ENCODE results near the gene COPG1.

COPG1 gene

GRCh38 chr3:129314386-129315222 is 65.2 kb downstream of the COPG1 start:
- peak in 1 of 2 donors; percentile 13 for DNase-seq (ENCODE audit: low read depth in 2 of 2)

GRCh38 chr3:129315223-129315997 is 66.0 kb downstream of the COPG1 start:
- peak in 1 of 2 donors; percentile 11 for DNase-seq (ENCODE audit: low read depth in 2 of 2)

DNA sequence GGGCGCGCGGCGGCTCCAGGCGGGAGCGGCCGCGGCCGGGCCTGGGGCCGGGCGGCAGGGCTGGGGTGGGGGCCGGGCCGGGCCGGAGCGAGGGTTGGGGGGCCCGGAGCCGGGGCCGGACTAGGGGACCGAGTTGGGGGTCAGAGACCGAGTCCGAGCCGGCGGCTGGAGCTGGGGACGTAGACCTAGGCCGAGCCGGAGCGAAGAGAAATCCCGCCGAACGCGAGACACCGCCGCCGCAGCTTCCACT is 66.5 kb downstream of the COPG1 start:
- DNase-seq (ENCODE audit: low read depth in 2 of 2), result no peak

GRCh38 chr3:129316248-129317013 is 67.0 kb downstream of the COPG1 start:
- peak; percentile 75 to 83 for DNase-seq (ENCODE audit: low read depth in 2 of 2)

DNA sequence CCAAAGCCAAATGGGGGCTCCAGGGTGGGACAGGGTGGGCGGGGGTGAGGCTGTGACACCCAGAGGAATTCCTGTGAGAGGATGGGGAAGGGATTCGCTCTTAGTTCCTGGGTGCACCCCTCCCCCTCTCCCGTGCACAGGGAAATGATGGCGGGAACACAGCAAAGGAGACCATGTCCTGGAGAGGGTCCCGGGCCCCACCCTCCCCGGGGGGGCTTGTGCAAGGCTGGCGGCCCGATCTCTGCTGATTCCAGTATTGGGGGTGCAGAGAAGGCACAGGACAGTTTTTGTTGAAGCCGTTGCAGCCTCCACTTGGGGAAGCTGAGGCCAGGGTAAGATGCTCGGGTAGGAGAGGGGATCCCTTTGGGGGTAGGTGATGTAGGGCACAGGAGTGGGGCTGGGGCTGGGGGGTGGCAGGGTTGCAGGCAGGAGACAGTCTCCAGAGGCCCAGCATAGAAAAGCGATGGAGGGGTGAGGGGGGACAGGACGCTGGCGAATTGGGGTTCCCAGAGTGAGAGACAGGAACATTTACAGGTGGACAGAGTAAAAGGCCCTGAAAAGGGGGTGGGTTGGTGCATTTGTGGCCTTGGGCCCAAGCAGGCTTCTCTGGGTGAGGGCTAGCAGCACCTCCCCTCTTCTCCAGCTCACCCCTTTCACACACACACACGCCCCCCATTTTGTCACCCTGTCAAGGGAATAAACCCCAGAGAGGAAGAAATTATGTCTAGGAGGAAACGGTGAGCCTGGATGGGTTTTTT is 67.8 kb downstream of the COPG1 start:
- no peak for DNase-seq (ENCODE audit: low read depth in 2 of 2)

- DNase-seq (ENCODE audit: low read depth in 2 of 2), result no peak
Measured at GRCh38 chr3:129317848-129318247, 68.4 kb downstream of the COPG1 start.

DNA sequence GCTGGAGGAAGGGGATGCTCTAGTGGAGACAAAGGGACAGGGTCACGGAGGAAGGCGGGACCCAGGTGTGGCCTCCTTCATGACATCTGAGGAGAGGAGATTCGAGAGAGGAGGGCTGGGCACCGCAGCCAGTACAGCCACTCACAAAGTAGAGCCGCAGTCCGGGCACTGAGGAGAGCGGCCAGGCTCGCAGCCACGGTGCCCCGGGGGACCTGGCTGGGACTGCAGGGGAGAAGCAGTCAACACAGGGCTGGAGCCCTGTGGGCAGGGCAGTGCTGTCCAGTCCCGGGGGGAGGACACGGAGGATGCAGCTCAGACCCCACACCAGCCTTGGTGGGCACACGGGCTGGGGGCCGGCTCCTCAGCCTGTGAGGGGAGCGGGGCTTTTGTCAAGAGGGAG is 69.5 kb downstream of the COPG1 start:
- no peak for DNase-seq (ENCODE audit: low read depth in 2 of 2)

DNA sequence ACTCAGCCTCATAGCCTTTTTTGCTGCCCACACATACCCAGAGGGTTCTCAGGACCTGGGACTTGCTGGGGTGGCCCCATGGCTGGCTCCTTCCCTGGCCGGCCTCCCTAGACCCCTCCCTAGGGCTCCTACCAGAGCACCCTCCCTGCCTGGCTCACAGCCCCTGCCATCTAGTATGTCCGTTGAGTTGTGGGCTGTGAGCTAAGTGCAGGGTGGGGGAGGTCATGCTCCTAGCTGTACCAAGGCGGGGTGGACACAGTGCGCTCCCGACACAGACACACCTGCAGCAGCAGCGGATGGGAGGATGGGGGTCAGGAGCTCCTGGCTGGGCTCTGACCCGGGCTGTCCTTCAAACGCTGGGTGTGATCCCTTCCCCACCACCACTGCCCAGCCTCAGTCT is 70.9 kb downstream of the COPG1 start:
- no peak for DNase-seq (ENCODE audit: low read depth in 2 of 2)

- no peak for DNase-seq (ENCODE audit: low read depth in 2 of 2)
Measured at GRCh38 chr3:129320825-129321487, 71.5 kb downstream of the COPG1 start.

- no peak for DNase-seq (ENCODE audit: low read depth in 2 of 2)
Measured at GRCh38 chr3:129321887-129322286, 72.5 kb downstream of the COPG1 start.

DNA sequence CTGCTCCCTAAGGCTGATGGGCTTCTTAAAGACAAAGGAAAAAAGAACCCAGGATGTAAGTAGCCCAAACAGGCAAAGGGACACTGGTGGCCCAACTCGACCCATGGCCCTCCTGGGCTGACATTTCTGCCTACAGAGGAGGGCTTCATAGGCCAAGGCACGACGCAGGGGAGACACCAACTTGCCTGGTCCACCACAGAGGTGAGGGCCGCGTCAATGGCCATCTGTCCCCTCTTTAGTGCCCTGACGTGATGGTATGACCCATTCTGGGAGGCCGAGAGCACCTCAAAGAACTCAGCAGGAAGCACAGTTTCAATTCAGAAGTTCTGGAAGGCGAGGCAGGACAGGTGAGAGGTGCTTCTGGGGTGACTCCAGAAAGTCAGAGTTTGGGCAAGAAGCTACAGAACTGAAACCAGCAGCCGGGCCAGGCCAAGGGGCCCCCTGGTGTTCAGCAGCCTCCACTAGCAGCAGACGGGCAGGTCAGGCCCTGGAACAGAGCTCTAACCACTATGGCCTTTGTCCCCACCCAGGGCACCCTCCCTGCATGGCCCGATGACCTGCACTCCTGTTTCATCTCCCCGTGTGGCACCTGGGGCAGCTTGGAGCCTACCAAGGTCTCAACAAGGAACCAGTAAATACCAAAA is 74.4 kb downstream of the COPG1 start:
- DNase-seq (ENCODE audit: low read depth in 2 of 2), result no peak

DNA sequence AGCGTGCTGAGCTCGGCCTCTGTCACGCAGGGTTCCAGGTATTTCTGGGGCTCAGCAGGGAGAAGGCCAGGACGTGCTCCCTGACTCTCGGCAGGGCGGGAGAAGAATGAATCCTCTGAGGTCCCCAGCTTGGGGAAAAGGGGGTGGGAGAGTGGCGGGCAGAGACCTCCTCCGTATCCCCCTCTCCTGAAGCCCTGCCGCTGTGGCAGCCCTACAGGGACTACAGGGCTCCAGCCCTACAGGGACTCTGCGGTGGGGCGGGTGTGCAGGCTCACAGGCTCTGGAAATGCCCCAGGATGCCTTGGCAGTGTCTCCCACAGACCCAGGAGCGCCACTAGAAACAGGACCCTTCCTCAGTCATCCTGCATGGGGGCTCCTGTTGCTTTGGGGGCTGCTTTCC is 75.4 kb downstream of the COPG1 start:
- no peak for DNase-seq (ENCODE audit: low read depth in 2 of 2)

DNA sequence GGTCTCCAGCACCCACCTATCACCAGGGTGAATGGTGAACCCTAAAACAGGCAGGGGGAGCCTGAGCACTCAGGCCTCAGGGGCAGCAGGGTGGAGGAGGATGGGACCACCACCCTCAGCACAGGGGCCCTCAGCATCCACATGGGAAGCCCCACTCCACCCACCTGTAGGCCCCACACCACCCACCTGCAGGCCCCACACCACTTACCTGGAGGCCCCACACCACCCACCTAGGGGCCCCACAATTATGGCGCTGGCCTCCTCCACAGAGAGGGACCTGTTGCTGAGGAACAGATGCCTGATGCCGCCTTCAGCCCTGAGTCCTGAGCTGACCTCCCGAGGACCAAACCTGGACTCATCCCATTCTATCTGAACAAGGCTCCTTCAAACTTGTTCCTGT is 76.0 kb downstream of the COPG1 start:
- no peak for DNase-seq (ENCODE audit: low read depth in 2 of 2)

DNA sequence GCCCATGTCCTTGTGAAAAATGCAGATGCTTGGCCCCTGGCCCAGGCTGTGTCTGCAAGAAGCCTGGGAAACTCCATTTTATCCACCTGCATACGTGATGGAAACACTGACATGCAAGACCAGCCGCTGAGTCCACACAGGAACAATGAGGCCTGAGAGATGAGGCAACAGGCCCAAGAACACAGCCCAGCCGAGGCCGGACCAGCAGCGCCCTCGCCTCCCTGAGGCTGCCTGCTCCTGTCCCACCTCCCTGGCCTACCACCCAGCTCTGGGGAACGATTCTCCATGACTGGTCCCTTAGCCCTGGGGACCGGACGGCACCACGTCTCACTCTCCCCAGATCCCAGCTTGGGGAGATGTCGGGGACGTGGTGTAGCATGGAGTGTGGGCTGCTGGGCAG is 76.7 kb downstream of the COPG1 start:
- no peak for DNase-seq (ENCODE audit: low read depth in 2 of 2)

- no peak for DNase-seq (ENCODE audit: low read depth in 2 of 2)
Measured at GRCh38 chr3:129326595-129326994, 77.2 kb downstream of the COPG1 start.
